ENCODE data around the gene OOSP4B.

- no peak for TF ChIP-seq CTCF (IDR thresholded peaks at IDR 0.05)
- no peak for TF ChIP-seq POLR2A (IDR thresholded peaks at IDR 0.05)
Observed at GRCh38 chr11:60078745-60079144, 61.8 kb downstream of the OOSP4B start.
